COLO668 (cell line): ENCODE data around the gene EIF1AD.
"Not testable (repeated sequence)": the region's sequence is repeated elsewhere in the genome, so short reads cannot be mapped to it uniquely, and the experiment has no call there.

Source experiments
- DNase-seq: peaks from one replicate; lab custom pipeline; 2025; ENCODE audit not compliant: unreplicated experiment; lab: John Stamatoyannopoulos, UW

Gene EIF1AD

GRCh38 chr11:66001942-66002647, at the start of gene EIF1AD, which contains the start of gene BANF1:
TSS of gene EIF1AD (minus strand) at chr11:66002157. CDS start at chr11:66000389, 1,768 bp downstream.
TSS of gene BANF1 (plus strand) at chr11:66002503. CDS start at chr11:66003251, 748 bp downstream.
- DNase-seq: peak; percentile 96

DNA sequence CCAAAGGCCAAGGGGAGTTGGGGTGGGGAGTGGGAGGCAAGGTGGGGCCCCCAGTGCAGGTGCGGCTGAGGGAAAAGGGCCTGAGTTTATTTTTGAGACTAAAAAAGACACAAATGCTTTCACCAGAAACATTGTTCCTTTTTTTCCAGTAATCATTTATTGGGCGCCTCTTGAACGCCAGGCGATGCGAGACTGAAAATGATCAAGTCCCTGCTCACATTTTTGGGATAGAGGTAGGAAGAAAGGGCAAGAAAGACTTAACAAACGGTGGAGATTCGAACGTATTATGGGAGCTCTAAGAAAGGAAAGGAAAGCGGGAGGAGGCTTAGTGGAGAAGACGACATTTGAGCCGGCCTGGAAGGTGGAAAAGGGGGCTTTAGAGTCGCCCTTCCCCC, 49.4 kb upstream of the EIF1AD start:
- DNase-seq: no peak

GRCh38 chr11:66050581-66051231, 48.7 kb upstream of the EIF1AD start:
- DNase-seq: peak; percentile 20

DNA sequence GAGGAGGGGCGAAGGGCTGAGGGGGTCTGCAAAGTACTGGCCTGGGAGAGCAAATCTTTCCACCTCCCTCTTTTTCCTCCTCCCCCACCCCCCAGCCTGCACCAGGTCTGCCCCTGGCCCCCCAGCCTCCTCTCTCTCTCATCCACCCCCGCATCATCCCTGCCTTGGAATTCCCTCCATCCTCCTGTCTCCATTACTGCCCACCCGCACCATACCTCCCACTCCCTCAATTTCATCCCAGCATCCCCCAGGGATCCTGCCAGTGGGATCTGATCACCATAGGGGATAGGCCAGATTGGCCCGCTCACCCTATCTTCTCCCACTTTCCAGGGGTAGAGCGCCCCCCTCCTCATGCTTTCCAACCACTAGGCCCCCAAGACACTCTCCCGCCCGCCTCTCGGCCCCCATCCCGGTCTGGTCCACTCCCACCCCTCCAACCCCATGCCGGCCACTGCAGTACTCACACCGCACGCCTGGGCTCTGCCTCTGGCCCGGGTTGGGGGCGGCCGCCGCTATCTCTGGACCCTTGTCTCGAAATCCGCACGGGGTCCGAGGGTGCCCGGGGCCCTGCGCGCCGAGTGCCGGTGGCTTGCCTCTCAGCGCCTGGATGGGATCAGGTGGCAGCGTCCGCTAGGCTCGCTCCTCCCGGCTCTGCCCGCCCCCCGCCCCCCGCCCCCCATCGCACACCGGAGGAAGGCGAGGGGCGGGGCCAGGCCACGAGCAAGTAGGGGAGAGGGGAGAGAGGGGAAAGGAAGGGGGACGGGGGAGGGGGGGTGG, 46.8 kb upstream of the EIF1AD start, which contains the start of gene GAL3ST3:
Gene GAL3ST3 (minus strand): TSS at position 615 of the 777 bp plus-strand sequence. CDS start 3,746 bp downstream, outside the sequence.
- DNase-seq: no peak

GRCh38 chr11:66047541-66048365, 45.8 kb upstream of the EIF1AD start:
- no peak for DNase-seq

DNA sequence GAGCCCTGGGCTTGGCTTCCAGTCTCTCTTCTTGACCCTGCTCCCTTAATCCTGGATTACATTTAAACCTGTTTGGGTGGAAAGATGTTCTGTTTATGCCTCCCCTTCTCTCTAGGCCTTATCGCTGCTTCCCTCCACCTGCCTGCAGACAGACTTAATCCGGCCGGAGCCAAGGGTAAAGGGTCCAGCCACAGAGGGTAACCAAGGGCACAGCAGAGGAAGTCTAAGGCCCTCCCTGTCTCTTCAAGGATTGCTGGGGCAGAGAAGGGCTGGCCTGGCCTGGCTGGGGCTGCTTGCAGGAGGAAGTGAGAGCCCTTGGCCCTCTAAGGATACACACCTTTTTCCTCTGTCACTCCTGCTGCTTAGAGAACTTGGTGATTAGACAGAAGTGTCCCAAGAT, 44.9 kb upstream of the EIF1AD start:
- no peak for DNase-seq

DNA sequence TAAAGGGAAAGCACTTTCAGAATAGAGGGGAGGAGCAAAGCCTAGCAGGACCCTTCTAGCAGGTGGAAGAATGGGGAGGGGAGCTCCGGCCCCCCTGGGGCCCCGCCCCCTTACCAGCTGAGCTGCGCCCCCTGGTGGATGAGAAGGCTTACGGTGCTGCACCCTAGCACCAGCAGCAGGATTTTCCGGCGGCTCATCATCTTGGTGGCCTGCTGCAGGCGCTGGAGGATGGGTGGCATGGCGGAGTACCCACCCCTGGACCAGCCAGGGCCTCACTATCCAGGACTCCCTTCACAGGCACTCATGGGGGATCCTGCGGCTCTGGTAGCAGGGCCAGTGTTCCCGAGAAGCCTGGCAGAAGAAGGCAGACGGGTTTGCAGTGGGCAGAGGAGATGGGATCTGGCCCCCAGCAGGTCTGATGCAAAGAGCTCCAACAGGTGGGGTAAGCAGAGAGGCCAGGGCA, 43.3 kb upstream of the EIF1AD start:
- DNase-seq: peak; percentile 75

DNA sequence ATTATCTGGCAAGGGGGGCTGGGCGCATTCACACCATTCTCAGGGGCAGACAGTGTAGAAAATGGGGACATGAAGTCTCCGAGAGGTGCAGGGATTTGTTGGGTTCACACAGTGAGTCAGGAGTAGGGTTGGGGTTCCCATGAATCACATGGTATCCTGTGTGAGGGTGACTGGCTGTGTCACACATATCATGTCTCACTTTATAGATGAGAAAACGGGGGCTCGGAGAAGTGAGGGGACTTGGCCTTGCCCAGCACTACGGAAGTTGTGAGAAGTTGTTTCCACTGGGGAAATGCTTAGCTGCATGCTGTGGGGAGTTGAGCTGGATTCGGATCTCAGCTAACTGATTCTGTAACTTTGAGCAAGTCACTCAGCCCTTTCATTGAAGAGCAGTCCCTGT, 42.8 kb upstream of the EIF1AD start:
- DNase-seq: no peak

DNA sequence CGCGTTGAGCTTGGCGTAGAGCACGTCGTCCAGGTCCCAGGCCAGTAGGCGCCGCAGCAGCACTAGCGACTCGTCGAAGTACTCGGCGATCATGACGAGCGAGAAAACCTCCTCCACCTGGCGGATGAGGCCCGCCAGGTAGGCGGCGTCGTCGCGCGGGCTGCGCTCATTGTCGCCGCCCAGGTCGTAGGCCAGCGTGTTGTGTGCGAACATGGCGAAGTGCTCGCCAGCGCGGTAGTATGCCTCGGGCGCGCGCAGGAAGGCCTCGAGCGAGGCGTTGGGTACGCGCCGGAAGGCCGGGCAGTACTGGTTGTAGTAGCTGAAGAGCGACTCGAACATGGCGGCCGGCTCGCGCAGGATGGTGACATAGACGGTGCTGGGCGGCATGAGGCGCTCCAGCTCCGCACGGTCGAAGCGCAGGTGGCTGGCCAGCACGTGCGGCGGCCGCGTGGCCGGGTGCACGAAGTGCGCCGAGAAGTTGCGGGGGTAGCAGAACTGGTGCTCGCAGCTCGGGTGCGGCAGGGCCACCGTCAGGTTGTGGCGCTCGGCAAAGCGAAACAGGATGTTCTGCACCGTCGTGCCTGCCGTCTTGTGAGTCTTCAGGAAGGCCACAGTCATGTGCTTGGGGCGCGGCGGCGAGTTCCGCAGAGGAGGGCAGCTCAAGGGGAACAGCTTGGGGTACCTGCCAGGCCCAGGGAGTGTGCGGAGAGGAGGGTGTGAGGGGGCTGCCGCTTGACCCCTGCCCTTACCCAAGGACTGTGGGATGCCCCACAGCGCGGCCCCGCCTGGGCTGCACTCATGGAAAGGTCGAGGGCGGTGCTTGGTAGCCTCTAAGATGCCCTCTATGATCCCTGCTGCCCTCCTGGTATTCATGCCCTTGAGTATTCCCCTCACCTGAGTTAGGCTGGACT, 41.3 kb upstream of the EIF1AD start:
- DNase-seq: no peak

DNA sequence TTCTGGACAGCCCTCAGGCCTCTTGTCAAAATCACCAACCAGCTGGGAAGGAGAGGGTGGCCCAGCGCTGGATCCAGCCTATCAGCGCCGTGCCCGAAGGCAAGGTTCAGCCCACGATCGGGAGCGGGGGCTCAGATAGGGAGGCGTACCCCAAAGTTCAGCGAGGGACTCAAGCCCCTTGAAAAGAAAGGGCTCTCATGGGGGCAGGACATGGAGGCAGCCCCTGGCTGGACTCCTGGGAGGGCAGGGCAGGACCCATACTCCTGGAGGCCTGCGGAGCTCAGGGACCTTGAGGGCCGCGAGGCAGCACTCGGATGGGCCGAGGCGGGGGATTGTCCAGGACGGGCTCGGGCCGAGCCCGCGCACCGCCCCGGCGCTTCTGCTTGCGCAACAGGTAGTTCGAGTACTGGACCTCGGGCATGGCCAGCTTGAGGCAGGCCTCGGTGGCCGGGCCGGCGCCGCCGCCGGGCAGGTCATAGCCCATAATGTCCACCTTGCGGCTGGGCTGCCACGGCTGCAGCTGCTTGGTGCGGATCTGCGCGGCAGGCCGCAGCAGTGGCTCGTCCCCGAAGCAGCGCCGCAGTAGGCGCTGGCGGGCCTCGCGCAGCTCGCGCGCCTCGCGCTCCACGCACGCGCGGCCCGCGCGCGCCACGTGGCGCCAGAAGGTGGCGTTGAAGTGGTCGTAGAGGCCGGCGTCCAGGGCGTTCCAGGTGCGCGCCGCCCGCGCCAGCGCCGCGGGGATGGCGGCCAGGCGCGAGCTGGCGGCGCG, 40.5 kb upstream of the EIF1AD start:
- DNase-seq: no peak

GRCh38 chr11:66039765-66040164, 37.8 kb upstream of the EIF1AD start:
- DNase-seq: no peak

DNA sequence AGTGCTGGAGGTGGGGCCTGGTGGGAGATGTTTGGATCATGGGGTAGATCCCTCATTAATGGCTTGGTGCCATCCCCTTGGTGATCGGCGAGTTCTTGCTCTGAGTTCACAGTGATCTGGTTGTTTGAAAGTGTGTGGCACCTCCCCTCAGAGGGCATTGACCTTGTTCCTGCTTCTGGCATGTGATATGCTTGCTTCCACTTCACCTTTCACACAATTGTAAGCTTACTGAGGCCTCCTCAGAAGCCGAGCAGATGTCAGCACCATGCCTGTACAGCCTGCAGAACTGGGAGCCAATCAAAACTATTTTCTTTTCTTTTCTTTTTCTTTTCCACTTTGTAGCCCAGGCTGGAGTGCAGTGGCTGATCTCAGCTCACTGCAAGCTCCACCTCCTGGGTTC, 35.4 kb upstream of the EIF1AD start:
- DNase-seq: no peak

- DNase-seq: no peak
These were observed 34.4 kb upstream of the EIF1AD start for GRCh38 chr11:66036334-66036710.

DNA sequence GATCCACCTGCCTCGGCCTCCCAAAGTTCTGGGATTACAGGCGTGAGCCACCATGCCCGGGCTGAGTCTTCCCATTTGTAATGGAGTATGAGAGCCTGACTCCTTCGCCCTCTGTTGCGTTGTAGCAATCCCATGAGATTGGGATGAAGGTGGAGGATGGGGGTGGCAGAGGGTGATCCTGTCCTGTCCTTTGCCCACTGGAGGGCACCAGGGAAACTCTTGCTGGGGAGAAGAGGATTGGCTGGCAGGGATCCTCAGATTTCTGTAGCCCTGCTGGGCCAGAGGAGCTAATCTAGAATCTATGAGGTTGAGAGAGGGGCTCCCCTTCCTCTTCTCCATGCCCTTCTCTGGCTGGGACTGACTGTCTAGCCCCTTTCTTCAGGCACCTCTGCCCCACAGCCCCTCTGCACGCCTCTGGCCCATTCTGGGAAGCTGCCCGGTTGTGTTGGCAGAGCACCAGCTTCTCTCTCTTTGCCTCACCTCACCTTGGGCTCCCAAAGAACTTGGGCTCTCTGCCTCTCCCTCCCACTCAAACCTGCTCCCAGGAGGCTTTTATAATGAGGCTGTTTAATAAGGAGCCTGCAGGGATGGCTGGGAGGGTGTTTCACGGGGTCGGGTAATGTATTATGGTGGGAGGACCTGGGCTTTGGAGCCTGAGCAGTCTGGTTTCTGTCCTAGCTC, 33.8 kb upstream of the EIF1AD start:
- DNase-seq: no peak

GRCh38 chr11:66032957-66033735, 31.2 kb upstream of the EIF1AD start:
- DNase-seq: no peak

GRCh38 chr11:66026017-66026529, 24.1 kb upstream of the EIF1AD start, which contains the start of gene CATSPER1:
TSS of gene CATSPER1 (minus strand) at chr11:66026479. CDS start at chr11:66026379, 100 bp downstream.
- no peak for DNase-seq

- DNase-seq: not testable (repeated sequence)
These were observed 21.2 kb upstream of the EIF1AD start for GRCh38 chr11:66023186-66023440.
